GM19240 (cell line): Measurements from ENCODE around the gene SLC22A2.
"Not testable (repeated sequence)": the region's sequence is repeated elsewhere in the genome, so short reads cannot be mapped to it uniquely, and the experiment has no call there.

Experiments used
- DNase-seq: peaks from one replicate; pipeline ENCODE4 v3.0.0; 2011; ENCODE audit warnings: low spot score; ENCODE audit not compliant: insufficient read length

Gene SLC22A2

GRCh38 chr6:160258346-160259142, at the start of gene SLC22A2:
SLC22A2 (minus strand) TSS chr6:160258821; CDS start chr6:160258757, 64 bp downstream.
- no peak for DNase-seq

- DNase-seq, result no peak
Observed at GRCh38 chr6:160305926-160306713, 47.5 kb upstream of the SLC22A2 start.

GRCh38 chr6:160303806-160304205, 45.2 kb upstream of the SLC22A2 start:
- DNase-seq, result no peak

- DNase-seq, result not testable (repeated sequence)
Observed at GRCh38 chr6:160302431-160303082, 43.9 kb upstream of the SLC22A2 start.

GRCh38 chr6:160301339-160301738, 42.7 kb upstream of the SLC22A2 start:
- no peak for DNase-seq

- DNase-seq, result no peak
Observed at GRCh38 chr6:160300076-160300695, 41.6 kb upstream of the SLC22A2 start.

GRCh38 chr6:160299559-160299958, 40.9 kb upstream of the SLC22A2 start:
- DNase-seq, result no peak

- no peak for DNase-seq
Observed at GRCh38 chr6:160298121-160298520, 39.5 kb upstream of the SLC22A2 start.

GRCh38 chr6:160297310-160297709, 38.7 kb upstream of the SLC22A2 start:
- DNase-seq, result no peak

- no peak for DNase-seq
Observed at GRCh38 chr6:160293844-160294243, 35.2 kb upstream of the SLC22A2 start.

GRCh38 chr6:160285541-160286105, 27.0 kb upstream of the SLC22A2 start:
- DNase-seq, result no peak

GRCh38 chr6:160284575-160284974, 26.0 kb upstream of the SLC22A2 start:
- DNase-seq, result no peak

GRCh38 chr6:160282444-160282843, 23.8 kb upstream of the SLC22A2 start:
- no peak for DNase-seq

- no peak for DNase-seq
Observed at GRCh38 chr6:160279850-160280249, 21.2 kb upstream of the SLC22A2 start.

GRCh38 chr6:160278786-160279310, 20.2 kb upstream of the SLC22A2 start:
- DNase-seq, result no peak

GRCh38 chr6:160278311-160278710, 19.7 kb upstream of the SLC22A2 start:
- no peak for DNase-seq

GRCh38 chr6:160277546-160277945, 18.9 kb upstream of the SLC22A2 start:
- no peak for DNase-seq

GRCh38 chr6:160277144-160277543, 18.5 kb upstream of the SLC22A2 start:
- no peak for DNase-seq

- no peak for DNase-seq
Observed at GRCh38 chr6:160276126-160276525, 17.5 kb upstream of the SLC22A2 start.

- no peak for DNase-seq
Observed at GRCh38 chr6:160275511-160276003, 16.9 kb upstream of the SLC22A2 start.
